ENCODE data around the gene BTBD6.
"Not testable (repeated sequence)": the region's sequence is repeated elsewhere in the genome, so short reads cannot be mapped to it uniquely, and the experiment has no call there.

The BTBD6 gene

GRCh38 chr14:105274637-105275036, 26.3 kb downstream of the BTBD6 start:
- peaks cover 44% of the 10 kb centered on the region for H4K20me1 ChIP-seq (ENCODE audit: insufficient read depth, low read length)

DNA sequence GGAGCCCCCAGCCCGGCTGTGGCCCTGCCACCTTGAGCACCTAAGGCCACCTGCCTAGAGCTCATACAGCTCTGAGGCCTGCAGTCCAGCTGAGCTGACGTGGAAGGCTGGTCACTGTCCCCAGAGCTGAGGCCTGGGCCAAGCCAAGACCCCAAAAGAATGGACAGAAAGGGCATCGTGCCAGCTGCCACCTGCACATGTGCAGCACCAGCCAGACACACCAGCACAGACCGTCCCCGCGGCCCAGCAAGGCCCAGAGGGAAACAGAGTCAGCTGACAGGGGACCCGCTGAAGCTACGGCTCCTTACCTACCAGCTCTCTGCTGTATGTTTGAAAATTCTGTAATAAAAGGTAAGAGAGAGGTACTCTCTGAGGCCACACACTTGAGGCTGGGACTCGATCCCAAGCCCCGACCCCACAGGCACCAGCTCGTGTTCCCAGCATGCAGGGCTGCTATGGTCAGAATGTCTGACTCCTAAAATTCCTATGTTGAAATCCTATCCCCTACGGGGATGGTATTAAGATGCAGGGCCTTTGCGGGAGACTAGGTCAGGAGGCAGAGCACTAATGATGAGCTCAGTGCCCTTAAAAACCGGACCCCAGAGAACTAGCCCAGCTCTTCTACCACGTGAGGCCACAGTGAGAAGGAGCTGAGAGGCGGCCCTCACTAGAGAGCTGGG, 27.1 kb downstream of the BTBD6 start:
- H3K27me3 ChIP-seq (ENCODE audit: insufficient read depth, low read length, poor library complexity): no peaks in the 10 kb centered on the region
- no peak overlapping the region for H3K27ac ChIP-seq (ENCODE audit: low read length)
- ATAC-seq (ENCODE audit: insufficient read depth, low read depth) (no peak), DNase-seq (no peak)
- no peak overlapping the region for H3K4me2 ChIP-seq (ENCODE audit: insufficient read depth, low read length)
- no peak overlapping the region for H3K4me3 ChIP-seq (ENCODE audit: low read depth in 1 of 2, low read length in 2 of 2)
- no peaks in the 10 kb centered on the region for H3K4me1 ChIP-seq (ENCODE audit: insufficient read depth, low read length)
- H3K79me2 ChIP-seq (ENCODE audit: insufficient read depth, low read length): peaks cover 59% of the 10 kb centered on the region
- TF ChIP-seq, protein P1, sequence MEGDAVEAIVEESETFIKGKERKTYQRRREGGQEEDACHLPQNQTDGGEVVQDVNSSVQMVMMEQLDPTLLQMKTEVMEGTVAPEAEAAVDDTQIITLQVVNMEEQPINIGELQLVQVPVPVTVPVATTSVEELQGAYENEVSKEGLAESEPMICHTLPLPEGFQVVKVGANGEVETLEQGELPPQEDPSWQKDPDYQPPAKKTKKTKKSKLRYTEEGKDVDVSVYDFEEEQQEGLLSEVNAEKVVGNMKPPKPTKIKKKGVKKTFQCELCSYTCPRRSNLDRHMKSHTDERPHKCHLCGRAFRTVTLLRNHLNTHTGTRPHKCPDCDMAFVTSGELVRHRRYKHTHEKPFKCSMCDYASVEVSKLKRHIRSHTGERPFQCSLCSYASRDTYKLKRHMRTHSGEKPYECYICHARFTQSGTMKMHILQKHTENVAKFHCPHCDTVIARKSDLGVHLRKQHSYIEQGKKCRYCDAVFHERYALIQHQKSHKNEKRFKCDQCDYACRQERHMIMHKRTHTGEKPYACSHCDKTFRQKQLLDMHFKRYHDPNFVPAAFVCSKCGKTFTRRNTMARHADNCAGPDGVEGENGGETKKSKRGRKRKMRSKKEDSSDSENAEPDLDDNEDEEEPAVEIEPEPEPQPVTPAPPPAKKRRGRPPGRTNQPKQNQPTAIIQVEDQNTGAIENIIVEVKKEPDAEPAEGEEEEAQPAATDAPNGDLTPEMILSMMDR (IDR thresholded peaks at IDR 0.05; ENCODE audit: borderline replicate concordance, extremely low read depth, low read length, poor library complexity, severe bottlenecking): no peak
- TF ChIP-seq EZH2 (IDR thresholded peaks at IDR 0.05; ENCODE audit: borderline replicate concordance, low read depth, low read length, severe bottlenecking): no peak
- H3K36me3 ChIP-seq (ENCODE audit: insufficient read depth, low read length): 0 out of 2 replicates have a peak, but pooled peaks cover 1% of the 10 kb centered on the region
- H3K9ac ChIP-seq (ENCODE audit: low read depth, low read length): no peak overlapping the region
- H2AFZ ChIP-seq (ENCODE audit: low read depth, low read length): no peak overlapping the region
- H4K20me1 ChIP-seq (ENCODE audit: insufficient read depth, low read length): peaks cover 47% of the 10 kb centered on the region
- H3K9me3 ChIP-seq (ENCODE audit: insufficient read depth, low read length, severe bottlenecking): no peaks in the 10 kb centered on the region

More at GRCh38 chr14:105274637-105275036, 26.3 kb downstream of the BTBD6 start:
- TF ChIP-seq, protein P1 (IDR thresholded peaks at IDR 0.05; ENCODE audit: borderline replicate concordance, extremely low read depth, low read length, poor library complexity, severe bottlenecking): no peak
- no peak for TF ChIP-seq EZH2 (IDR thresholded peaks at IDR 0.05; ENCODE audit: borderline replicate concordance, low read depth, low read length, severe bottlenecking)
- no peaks in the 10 kb centered on the region for H3K27me3 ChIP-seq (ENCODE audit: insufficient read depth, low read length, poor library complexity)
- H3K4me2 ChIP-seq (ENCODE audit: insufficient read depth, low read length): no peak overlapping the region
- no peak overlapping the region for H2AFZ ChIP-seq (ENCODE audit: low read depth, low read length)
- H3K36me3 ChIP-seq (ENCODE audit: insufficient read depth, low read length): no peaks in the 10 kb centered on the region
- ATAC-seq (ENCODE audit: insufficient read depth, low read depth): no peak
- no peak for DNase-seq
- H3K79me2 ChIP-seq (ENCODE audit: insufficient read depth, low read length): peaks cover 54% of the 10 kb centered on the region
- no peak overlapping the region for H3K27ac ChIP-seq (ENCODE audit: low read length)
- H3K4me1 ChIP-seq (ENCODE audit: insufficient read depth, low read length): no peaks in the 10 kb centered on the region
- H3K9me3 ChIP-seq (ENCODE audit: insufficient read depth, low read length, severe bottlenecking): no peaks in the 10 kb centered on the region
- H3K4me3 ChIP-seq (ENCODE audit: low read depth in 1 of 2, low read length in 2 of 2): no peak overlapping the region
- no peak overlapping the region for H3K9ac ChIP-seq (ENCODE audit: low read depth, low read length)

GRCh38 chr14:105277448-105277847, 29.1 kb downstream of the BTBD6 start:
- not testable (repeated sequence) for ATAC-seq (ENCODE audit: insufficient read depth, low read depth); H2AFZ ChIP-seq (ENCODE audit: low read depth, low read length); H3K4me2 ChIP-seq (ENCODE audit: insufficient read depth, low read length); H3K27me3 ChIP-seq (ENCODE audit: insufficient read depth, low read length, poor library complexity); DNase-seq; H3K9me3 ChIP-seq (ENCODE audit: insufficient read depth, low read length, severe bottlenecking); H3K27ac ChIP-seq (ENCODE audit: low read length); H3K9ac ChIP-seq (ENCODE audit: low read depth, low read length); H3K4me1 ChIP-seq (ENCODE audit: insufficient read depth, low read length); H3K4me3 ChIP-seq (ENCODE audit: low read depth in 1 of 2, low read length in 2 of 2)
- Histone ChIP-seq H3K36me3 (ENCODE audit: insufficient read depth, low read length) (peaks cover 13% of the 10 kb centered on the region; the same call in 1 of the 2 replicates), H4K20me1 (ENCODE audit: insufficient read depth, low read length) (peaks cover 49% of the 10 kb centered on the region), H3K79me2 (ENCODE audit: insufficient read depth, low read length) (peaks cover 62% of the 10 kb centered on the region)

GRCh38 chr14:105279642-105280361, 31.5 kb downstream of the BTBD6 start:
- no peak overlapping the region for H3K9ac ChIP-seq (ENCODE audit: low read depth, low read length)
- no peak overlapping the region for H3K4me2 ChIP-seq (ENCODE audit: insufficient read depth, low read length)
- TF ChIP-seq EZH2 (IDR thresholded peaks at IDR 0.05; ENCODE audit: borderline replicate concordance, low read depth, low read length, severe bottlenecking): no peak
- TF ChIP-seq, protein P1 (IDR thresholded peaks at IDR 0.05; ENCODE audit: borderline replicate concordance, extremely low read depth, low read length, poor library complexity, severe bottlenecking): no peak
- peaks cover 25% of the 10 kb centered on the region for H3K36me3 ChIP-seq (ENCODE audit: insufficient read depth, low read length)
- no peak for DNase-seq
- H3K9me3 ChIP-seq (ENCODE audit: insufficient read depth, low read length, severe bottlenecking): no peaks in the 10 kb centered on the region
- H3K4me1 ChIP-seq (ENCODE audit: insufficient read depth, low read length): no peaks in the 10 kb centered on the region
- no peak for ATAC-seq (ENCODE audit: insufficient read depth, low read depth)
- no peak overlapping the region for H3K4me3 ChIP-seq (ENCODE audit: low read depth in 1 of 2, low read length in 2 of 2)
- peaks cover 74% of the 10 kb centered on the region for H3K79me2 ChIP-seq (ENCODE audit: insufficient read depth, low read length)
- H4K20me1 ChIP-seq (ENCODE audit: insufficient read depth, low read length): peaks cover 51% of the 10 kb centered on the region
- no peak overlapping the region for H3K27ac ChIP-seq (ENCODE audit: low read length)
- H2AFZ ChIP-seq (ENCODE audit: low read depth, low read length): no peak overlapping the region
- no peaks in the 10 kb centered on the region for H3K27me3 ChIP-seq (ENCODE audit: insufficient read depth, low read length, poor library complexity)
